Nephron (organoid): ENCODE measurements around the gene FBXL12.

ENCODE experiments used
- H3K27ac Mint-ChIP-seq, 3 experiments: 2 replicates each; pipeline ENCODE4 v1.8.0; 2020; ENCODE audit warnings: mixed read lengths in 3 of 3, mild to moderate bottlenecking in 2 of 3, moderate library complexity in 1 of 3
- H3K27me3 Mint-ChIP-seq: 2 replicates; pipeline ENCODE4 v1.8.0; 2021; ENCODE audit warnings: low read depth, mild to moderate bottlenecking, moderate library complexity, mixed read lengths
- H3K36me3 Mint-ChIP-seq: 2 replicates; pipeline ENCODE4 v1.8.0; 2020; ENCODE audit warnings: low read depth, mixed read lengths
- H3K4me1 Mint-ChIP-seq: 2 replicates; pipeline ENCODE4 v1.8.0; 2020; ENCODE audit warnings: mixed read lengths
- H3K4me3 Mint-ChIP-seq, 3 experiments: 2 replicates each; pipeline ENCODE4 v1.8.0; 2020; ENCODE audit warnings: mild to moderate bottlenecking in 3 of 3, mixed read lengths in 3 of 3, moderate library complexity in 2 of 3
- H3K9me3 Mint-ChIP-seq: 2 replicates; pipeline ENCODE4 v1.8.0; 2020; ENCODE audit warnings: mixed read lengths
- TF ChIP-seq, protein P1 (sequence below), 3 experiments: fragments of 200-600 bp; sonication (generic); IDR thresholded peaks; one replicate each; pipeline ENCODE4 v1.5.0; 2021; ENCODE audit warnings: antibody characterized with exemption in 3 of 3; ENCODE audit not compliant: unreplicated experiment in 3 of 3

FBXL12 gene

DNA sequence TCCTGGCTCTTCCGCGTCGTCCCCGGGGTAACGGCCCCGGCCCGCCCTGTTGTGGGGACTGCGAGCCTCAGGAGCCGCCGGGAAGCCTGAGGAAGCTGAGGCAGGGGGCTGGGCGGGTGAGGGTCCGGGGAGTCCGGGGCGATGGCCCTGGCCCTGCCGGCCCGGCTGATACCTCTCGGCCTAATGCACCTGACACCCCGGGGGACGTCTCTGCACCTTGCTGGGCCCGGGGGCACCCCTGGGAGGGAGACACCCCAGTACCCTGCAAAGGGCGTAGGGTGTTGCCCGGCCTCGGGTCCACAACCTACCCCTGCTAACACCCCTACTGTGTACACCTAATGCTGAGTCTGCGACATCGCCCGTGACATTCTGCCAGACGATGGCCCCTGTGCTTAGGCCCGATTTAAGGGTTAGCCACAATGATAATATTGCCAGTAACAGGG is 16.6 kb upstream of the FBXL12 start:
- TF ChIP-seq, protein P1, sequence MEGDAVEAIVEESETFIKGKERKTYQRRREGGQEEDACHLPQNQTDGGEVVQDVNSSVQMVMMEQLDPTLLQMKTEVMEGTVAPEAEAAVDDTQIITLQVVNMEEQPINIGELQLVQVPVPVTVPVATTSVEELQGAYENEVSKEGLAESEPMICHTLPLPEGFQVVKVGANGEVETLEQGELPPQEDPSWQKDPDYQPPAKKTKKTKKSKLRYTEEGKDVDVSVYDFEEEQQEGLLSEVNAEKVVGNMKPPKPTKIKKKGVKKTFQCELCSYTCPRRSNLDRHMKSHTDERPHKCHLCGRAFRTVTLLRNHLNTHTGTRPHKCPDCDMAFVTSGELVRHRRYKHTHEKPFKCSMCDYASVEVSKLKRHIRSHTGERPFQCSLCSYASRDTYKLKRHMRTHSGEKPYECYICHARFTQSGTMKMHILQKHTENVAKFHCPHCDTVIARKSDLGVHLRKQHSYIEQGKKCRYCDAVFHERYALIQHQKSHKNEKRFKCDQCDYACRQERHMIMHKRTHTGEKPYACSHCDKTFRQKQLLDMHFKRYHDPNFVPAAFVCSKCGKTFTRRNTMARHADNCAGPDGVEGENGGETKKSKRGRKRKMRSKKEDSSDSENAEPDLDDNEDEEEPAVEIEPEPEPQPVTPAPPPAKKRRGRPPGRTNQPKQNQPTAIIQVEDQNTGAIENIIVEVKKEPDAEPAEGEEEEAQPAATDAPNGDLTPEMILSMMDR (IDR thresholded peaks at IDR 0.05; ENCODE audit: unreplicated experiment in 3 of 3), result no peak
- Mint-ChIP-seq H3K4me3 (peak overlapping the region; percentile 93 to 98 (median 96)), H3K36me3 (peaks cover 15% of the 10 kb centered on the region), H3K4me1 (peaks cover 16% of the 10 kb centered on the region), H3K27me3 (no peaks in the 10 kb centered on the region), H3K9me3 (no peaks in the 10 kb centered on the region), H3K27ac (peak overlapping the region in 2 of 3 experiments; percentile 67 to 70)

DNA sequence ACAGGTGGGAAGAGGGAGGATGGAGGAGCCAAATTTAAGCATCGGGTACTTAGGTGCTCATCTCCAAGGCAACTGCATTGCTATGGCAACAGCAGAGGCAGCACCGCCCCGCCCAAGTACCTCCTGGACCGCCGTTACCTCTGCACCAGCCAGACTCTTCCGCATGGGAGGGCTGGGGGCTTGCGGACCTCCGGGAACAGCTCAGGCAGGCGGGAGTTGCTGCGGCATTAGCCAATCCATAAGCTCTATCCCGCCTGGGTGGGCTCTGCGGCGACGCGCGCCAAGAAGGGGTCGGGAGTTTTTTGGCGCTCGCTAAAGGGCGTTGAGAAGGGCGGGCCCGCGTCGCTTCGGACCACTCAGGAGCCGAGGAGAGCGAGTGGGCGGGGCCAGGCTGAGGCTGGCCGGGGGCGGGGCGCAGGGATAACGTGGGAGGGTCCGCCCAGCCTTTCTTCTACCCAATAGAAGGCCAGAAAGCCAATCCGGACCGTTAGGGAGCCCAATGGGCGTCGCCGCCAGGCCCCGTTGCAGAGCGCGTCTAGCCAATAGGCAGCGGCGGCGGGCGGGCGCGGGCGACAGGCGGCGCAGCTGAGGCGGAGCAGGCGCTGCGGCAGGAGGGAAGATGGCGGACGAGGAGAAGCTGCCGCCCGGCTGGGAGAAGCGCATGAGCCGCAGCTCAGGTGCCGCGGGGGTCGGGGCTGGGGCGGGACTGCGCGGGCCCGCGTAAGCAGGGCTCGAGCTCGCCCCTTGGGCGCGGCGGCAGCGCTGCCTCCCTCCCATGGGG is 16.0 kb upstream of the FBXL12 start, which contains the start of gene PIN1:
PIN1 (plus strand) TSS at position 593 of the 781 bp plus-strand sequence; CDS start at position 620, 27 bp downstream.
- H3K4me1 Mint-ChIP-seq, result peaks cover 16% of the 10 kb centered on the region
- no peaks in the 10 kb centered on the region for H3K9me3 Mint-ChIP-seq
- no peaks in the 10 kb centered on the region for H3K27me3 Mint-ChIP-seq
- peak within 1 kb of the TSS; percentile 93 to 98 (median 96) for H3K4me3 Mint-ChIP-seq
- peak within 1 kb of the TSS; percentile 37 to 70 (median 67) for H3K27ac Mint-ChIP-seq
- peaks cover 17% of the 10 kb centered on the region for H3K36me3 Mint-ChIP-seq
- TF ChIP-seq, protein P1 (IDR thresholded peaks at IDR 0.05; ENCODE audit: unreplicated experiment in 3 of 3), result peak; percentile 50 to 73 (median 59)

DNA sequence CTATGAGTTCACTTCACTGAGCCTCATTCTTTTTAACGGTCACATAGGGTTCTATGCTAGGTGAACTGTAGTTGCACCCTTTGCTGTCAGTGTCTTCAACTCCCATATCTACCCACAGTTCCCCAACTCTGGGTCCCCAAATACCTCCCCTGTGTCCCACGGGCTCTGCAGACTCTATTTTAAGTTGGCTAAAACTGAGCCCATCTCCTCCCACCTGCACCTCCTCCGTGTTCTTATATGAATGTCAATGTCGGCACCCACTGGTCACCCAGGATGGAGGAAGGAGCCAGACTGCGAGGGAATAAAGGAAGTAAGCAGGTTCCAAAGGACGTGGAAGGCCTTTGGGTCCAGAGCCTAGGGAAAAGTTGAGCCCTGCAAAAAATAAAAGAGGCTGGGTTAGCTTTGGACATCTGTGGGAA is 15.4 kb upstream of the FBXL12 start:
- Mint-ChIP-seq H3K4me3 (peak overlapping the region; percentile 87 to 93 (median 90)), H3K9me3 (no peaks in the 10 kb centered on the region), H3K4me1 (peaks cover 13% of the 10 kb centered on the region), H3K27ac (peak overlapping the region; percentile 37 to 53 (median 46)), H3K36me3 (peaks cover 17% of the 10 kb centered on the region), H3K27me3 (no peaks in the 10 kb centered on the region)
- TF ChIP-seq, protein P1 (IDR thresholded peaks at IDR 0.05; ENCODE audit: unreplicated experiment in 3 of 3), result no peak

DNA sequence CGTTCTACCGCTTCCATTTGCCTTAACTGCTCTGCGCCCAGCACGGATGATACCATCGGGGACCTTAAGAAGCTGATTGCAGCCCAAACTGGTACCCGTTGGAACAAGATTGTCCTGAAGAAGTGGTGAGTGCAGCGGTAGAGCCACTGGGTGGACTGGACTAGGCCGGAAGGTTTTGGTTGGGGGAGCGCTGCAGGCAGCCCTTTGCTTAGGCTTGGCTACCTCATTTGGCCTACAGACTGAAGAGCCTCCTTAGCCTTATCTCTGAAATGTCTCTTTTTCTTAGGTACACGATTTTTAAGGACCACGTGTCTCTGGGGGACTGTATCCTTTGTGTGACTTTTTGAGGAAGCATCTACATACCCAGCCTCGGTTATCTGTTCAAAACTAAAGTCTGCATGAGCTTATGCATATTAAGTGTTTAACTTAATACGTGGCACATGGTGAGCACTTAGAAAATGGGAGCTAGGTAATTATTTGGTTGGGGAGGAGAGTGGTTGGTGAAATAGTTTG is 9.7 kb upstream of the FBXL12 start:
- Mint-ChIP-seq H3K27ac (peak overlapping the region in 1 of 3 experiments; percentile 27), H3K27me3 (no peaks in the 10 kb centered on the region), H3K36me3 (peaks cover 25% of the 10 kb centered on the region), H3K4me1 (peaks cover 25% of the 10 kb centered on the region), H3K9me3 (no peaks in the 10 kb centered on the region), H3K4me3 (peak overlapping the region; percentile 99 to 100 (median 99))
- TF ChIP-seq, protein P1 (IDR thresholded peaks at IDR 0.05; ENCODE audit: unreplicated experiment in 3 of 3), result no peak

DNA sequence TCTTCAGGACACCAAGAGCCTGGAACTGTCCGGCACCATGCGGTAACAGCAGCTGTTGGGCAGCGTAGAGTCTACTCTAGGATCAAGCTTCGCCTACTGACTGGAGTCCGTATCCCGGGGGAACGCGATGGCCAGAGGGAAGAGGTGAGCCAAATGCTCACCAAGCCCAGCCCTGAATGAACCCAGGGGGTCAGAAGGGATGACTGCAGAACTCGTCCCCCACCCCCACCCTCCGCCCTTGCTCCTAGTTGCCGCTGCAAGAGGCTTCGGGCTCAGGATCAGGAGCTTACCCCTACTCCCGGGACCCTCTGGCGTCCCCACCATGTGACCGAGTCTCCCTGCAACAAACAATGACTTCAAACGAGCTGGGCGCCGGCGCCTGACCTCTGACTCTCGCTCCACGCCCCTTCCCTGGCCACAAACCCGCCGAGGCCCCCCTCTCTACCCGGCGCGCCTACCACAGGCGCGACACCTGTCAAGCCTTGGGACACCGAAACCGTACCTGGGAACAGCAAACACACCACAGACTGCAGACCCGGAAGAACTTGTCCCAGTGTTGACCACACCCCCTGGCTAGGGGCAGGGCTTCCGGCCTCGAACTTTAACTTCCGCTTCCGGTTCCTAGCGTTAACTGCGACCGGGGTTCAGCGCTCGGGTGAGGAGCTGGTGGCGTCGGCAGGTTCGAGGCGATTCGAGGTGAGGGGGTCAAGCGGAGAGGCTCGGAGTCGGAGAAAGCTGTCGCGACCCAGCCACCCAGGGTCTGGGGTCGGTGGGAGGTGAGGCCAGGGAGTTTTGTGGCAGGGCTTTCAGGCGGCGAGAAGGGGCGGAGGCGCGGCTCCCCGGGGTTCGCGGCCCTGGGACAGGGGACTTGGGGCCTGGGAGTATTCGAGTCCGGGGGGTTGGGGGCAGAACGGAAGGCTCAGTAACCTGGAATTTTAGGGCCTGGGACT is 8.7 kb upstream of the FBXL12 start, which contains the start of gene UBL5:
UBL5 (plus strand) TSS at position 630 of the 950 bp plus-strand sequence. CDS start 420 bp downstream, outside the sequence.
- Mint-ChIP-seq H3K27me3 (no peaks in the 10 kb centered on the region), H3K9me3 (no peaks in the 10 kb centered on the region), H3K4me1 (peaks cover 32% of the 10 kb centered on the region), H3K36me3 (peaks cover 25% of the 10 kb centered on the region), H3K4me3 (peak within 1 kb of the TSS; percentile 99 to 100 (median 99)), H3K27ac (peak within 1 kb of the TSS; percentile 77 to 93 (median 88))
- TF ChIP-seq, protein P1 (IDR thresholded peaks at IDR 0.05; ENCODE audit: unreplicated experiment in 3 of 3), result no peak
